HepG2 (cell line): Measurements from ENCODE around the gene TSPAN12. TPM values are rescaled to one million over a fixed set of nuclear protein-coding genes. Genes with fewer than 3 reads are reported as not detected.
A peak's percentile ranks its signal among the peaks of the same experiment; 100 is the strongest.

Experiments used
- ATAC-seq: fragments of 200-7000 bp; cut with Tn5 transposase; 3 replicates; pipeline ENCODE4 v1.9.1; 2020; ENCODE audit warnings: mild to moderate bottlenecking, moderate library complexity
- BruUV-seq: library from RNA; stranded (reverse); fragments of 400-500 nt; replicated peaks from 2 replicates; lab custom pipeline; 2021; lab: Mats Ljungman, UMichigan
- CTCF ChIA-PET: fragments of 300-600 bp; formaldehyde crosslinking; extraction: SDS; loops from one replicate; lab custom pipeline; 2021; ENCODE audit warnings: low total read pairs, inconsistent platforms, low intra/inter-chr PET ratio; lab: Yijun Ruan, JAX
- POLR2A ChIA-PET: fragments of 350-600 bp; sonication (Branson Sonifier 250); formaldehyde crosslinking; loops from one replicate; lab custom pipeline; 2020; ENCODE audit warnings: antibody characterized with exemption, inconsistent platforms; lab: Yijun Ruan, JAX
- DNase-seq: peaks from one replicate; pipeline ENCODE4 v3.0.0-alpha.2; 2015; ENCODE audit warnings: low spot score
- FAIRE-seq: peaks from 3 replicates; lab custom pipeline; 2011; peaks lifted over from hg19 to GRCh38; lab: Jason Lieb, UNC
- H2AFZ ChIP-seq: one replicate; pipeline ENCODE4 v1.6.1; 2011; ENCODE audit warnings: low read length, inconsistent platforms
- H3K27ac ChIP-seq: fragments of 300-600 bp; 3 replicates; pipeline ENCODE4 v1.8.0; 2011; ENCODE audit warnings: mixed run types, mild to moderate bottlenecking, mixed read lengths, low read length, inconsistent platforms; ENCODE audit not compliant: insufficient read depth; ENCODE audit errors: extremely low read length
- H3K27me3 ChIP-seq, 2 experiments: fragments of 200-600 bp in 1 of 2; 2 replicates in 1 of 2; 3 replicates in 1 of 2; pipeline versions ENCODE4 v1.6.0 to v1.8.0; 2011; ENCODE audit warnings: low read length in 2 of 2, mild to moderate bottlenecking in 2 of 2, moderate library complexity in 2 of 2, inconsistent platforms in 1 of 2; ENCODE audit not compliant: insufficient read depth in 2 of 2, control insufficient read depth in 1 of 2
- H3K36me3 ChIP-seq, 2 experiments: fragments of 200-600 bp in 1 of 2; replicated peaks in 1 of 2; 2 replicates in 1 of 2; 3 replicates in 1 of 2; pipeline versions ENCODE4 v1.5.1 to v1.8.0; 2011; ENCODE audit warnings: low read length in 2 of 2, inconsistent platforms in 1 of 2; ENCODE audit not compliant: insufficient read depth in 2 of 2, control insufficient read depth in 1 of 2
- H3K4me1 ChIP-seq: 2 replicates; pipeline ENCODE4 v1.5.1; 2012; ENCODE audit warnings: low read length, inconsistent platforms; ENCODE audit not compliant: insufficient read depth
- H3K4me2 ChIP-seq: 2 replicates; pipeline ENCODE4 v1.6.0; 2011; ENCODE audit warnings: low read depth, low read length, inconsistent platforms
- H3K4me3 ChIP-seq, 3 experiments: fragments of 200-600 bp in 1 of 3; sonication (generic), shearing (Covaris generic) in 1 of 3; replicated peaks in 1 of 3; 2 replicates each; pipeline ENCODE4 v1.5.1; 2011 to 2016; ENCODE audit warnings: low read length in 3 of 3, inconsistent platforms in 2 of 3, low read depth in 2 of 3, mild to moderate bottlenecking in 2 of 3, control low read depth in 1 of 3, mixed read lengths in 1 of 3; ENCODE audit not compliant: insufficient read depth in 1 of 3
- H3K79me2 ChIP-seq: one replicate; pipeline ENCODE4 v1.6.1; 2011; ENCODE audit warnings: low read length, inconsistent platforms; ENCODE audit not compliant: insufficient read depth
- H3K9ac ChIP-seq: 2 replicates; pipeline ENCODE4 v1.6.0; 2011; ENCODE audit warnings: mild to moderate bottlenecking, low read depth, low read length, inconsistent platforms; ENCODE audit not compliant: insufficient read depth
- H3K9me3 ChIP-seq: 2 replicates; pipeline ENCODE4 v1.5.1; 2012; ENCODE audit warnings: mild to moderate bottlenecking, low read length
- H4K20me1 ChIP-seq: 2 replicates; pipeline ENCODE4 v1.6.0; 2011; ENCODE audit warnings: inconsistent platforms, mild to moderate bottlenecking, low read length, moderate library complexity; ENCODE audit not compliant: insufficient read depth
- CBFB ChIP-seq: sonication (generic); formaldehyde crosslinking; IDR thresholded peaks from 2 replicates; pipeline ENCODE4 v1.4.0; 2020; ENCODE audit warnings: missing genetic modification reagents
- CBX5 ChIP-seq: sonication (generic); formaldehyde crosslinking; IDR thresholded peaks from 2 replicates; pipeline ENCODE4 v1.4.0; 2020; ENCODE audit warnings: missing genetic modification reagents, borderline replicate concordance
- CCAR2 ChIP-seq: fragments of 200-400 bp; formaldehyde crosslinking; optimal IDR thresholded peaks from 2 replicates; pipeline ENCODE3; 2018; ENCODE audit warnings: low read depth, mild to moderate bottlenecking, low read length, moderate library complexity
- DR1 ChIP-seq: sonication (generic); formaldehyde crosslinking; IDR thresholded peaks from 2 replicates; pipeline ENCODE4 v1.8.0; 2021; ENCODE audit warnings: mild to moderate bottlenecking, missing genetic modification reagents, inconsistent platforms
- GABPA ChIP-seq, 2 experiments: IDR thresholded peaks; 2 replicates each; pipeline ENCODE4 v1.6.1; 2011 to 2016; ENCODE audit warnings: low read depth in 2 of 2, low read length in 1 of 2, missing biosample characterization in 1 of 2, missing genetic modification characterization in 1 of 2
- KAT8 ChIP-seq: IDR thresholded peaks from 2 replicates; pipeline ENCODE4 v1.6.1; 2016; ENCODE audit warnings: missing genetic modification reagents, missing compliant biosample characterization
- KDM3A ChIP-seq: IDR thresholded peaks from 2 replicates; pipeline ENCODE4 v1.6.1; 2018; ENCODE audit warnings: low read depth, missing compliant biosample characterization
- KDM6A ChIP-seq: IDR thresholded peaks from 2 replicates; pipeline ENCODE4 v1.6.1; 2016; ENCODE audit warnings: low read depth
- PCBP2 ChIP-seq: fragments of 200-400 bp; formaldehyde crosslinking; optimal IDR thresholded peaks from 2 replicates; pipeline ENCODE3; 2018; ENCODE audit warnings: low read length, low read depth; ENCODE audit not compliant: poor library complexity, severe bottlenecking
- PPARG ChIP-seq: conservative IDR thresholded peaks from 2 replicates; pipeline ENCODE4 v1.6.1; 2016; ENCODE audit warnings: missing biosample characterization, missing genetic modification reagents
- ZNF143 ChIP-seq: sonication (generic); formaldehyde crosslinking; IDR thresholded peaks from 2 replicates; pipeline ENCODE4 v1.4.0; 2020; ENCODE audit warnings: missing genetic modification reagents
- ZNF160 ChIP-seq: sonication (generic); formaldehyde crosslinking; IDR thresholded peaks from 2 replicates; pipeline ENCODE4 v1.8.0; 2022; ENCODE audit warnings: mild to moderate bottlenecking, inconsistent platforms, missing genetic modification reagents
- ZNF546 ChIP-seq: sonication (generic); formaldehyde crosslinking; conservative IDR thresholded peaks from 2 replicates; pipeline ENCODE4 v1.8.1; 2023; ENCODE audit warnings: mild to moderate bottlenecking, missing genetic modification reagents
- ZNF572 ChIP-seq: sonication (generic); formaldehyde crosslinking; IDR thresholded peaks from 2 replicates; pipeline ENCODE4 v1.5.1; 2020; ENCODE audit warnings: mild to moderate bottlenecking, missing genetic modification reagents
- ZNF598 ChIP-seq: sonication (generic); formaldehyde crosslinking; IDR thresholded peaks from 2 replicates; pipeline ENCODE4 v1.5.1; 2020; ENCODE audit warnings: mild to moderate bottlenecking, missing genetic modification reagents, borderline replicate concordance
- ZNF724P ChIP-seq: sonication (generic); formaldehyde crosslinking; IDR thresholded peaks from 2 replicates; pipeline ENCODE4 v1.8.0; 2022; ENCODE audit warnings: missing genetic modification reagents, borderline replicate concordance
- ZNF749 ChIP-seq: sonication (generic); formaldehyde crosslinking; IDR thresholded peaks from 2 replicates; pipeline ENCODE4 v1.8.0; 2022; ENCODE audit warnings: mild to moderate bottlenecking, missing genetic modification reagents, moderate library complexity, borderline replicate concordance
- ZNF775 ChIP-seq: sonication (generic); formaldehyde crosslinking; IDR thresholded peaks from 2 replicates; pipeline ENCODE4 v1.4.0; 2020; ENCODE audit warnings: missing genetic modification reagents, mild to moderate bottlenecking, moderate library complexity, borderline replicate concordance
- ZNF816 ChIP-seq: sonication (generic); formaldehyde crosslinking; IDR thresholded peaks from 2 replicates; pipeline ENCODE4 v1.8.0; 2022; ENCODE audit warnings: missing genetic modification reagents, mild to moderate bottlenecking, borderline replicate concordance
- WGBS: methylation state at CpG from one replicate; pipeline ENCODE4 v1.1.6; 2017; ENCODE audit warnings: low lambda C conversion rate; 5-methylcytosine and 5-hydroxymethylcytosine counted together
- in situ Hi-C: cut with HindIII; loops from 2 replicates; pipeline ENCODE4 v1.10.0; 2017; ENCODE audit warnings: low pct_unique_long_range_greater_than_20kb; ENCODE audit not compliant: extremely low pct_ligation_motif_present
- intact Hi-C: fragments of 100-400 bp; cut with micrococcal nuclease; formaldehyde crosslinking; loops from one replicate; pipeline ENCODE4 v1.10.0; 2022; ENCODE audit not compliant: unreplicated experiment
- polyA plus RNA-seq, 8 experiments: library from polyadenylated mRNA; depleted of rRNA in 3 of 8; stranded (reverse) in 7 of 8; unstranded in 1 of 8; fragments of >200 nt; fragmentation: Illumina TruSeq in 4 of 8; extraction: Trizol in 4 of 8; gene quantifications; 2 replicates each; pipeline versions ENCODE4 v1.2.1 to v1.2.3, GENCODE V29; 2011 to 2016; ENCODE audit warnings: low read depth in 4 of 8, missing spikeins in 1 of 8, mixed read lengths in 1 of 8; ENCODE audit not compliant: insufficient read depth in 1 of 8
- total RNA-seq, 5 experiments: library from RNA; depleted of rRNA; stranded (reverse); fragments of >200 nt; fragmentation: Illumina TruSeq; extraction: Trizol; gene quantifications; 2 replicates each; pipeline ENCODE4 v1.2.3, GENCODE V29; 2016; ENCODE audit warnings: low read depth in 1 of 5
- TF ChIP-seq, protein P1 (sequence below): sonication (generic); formaldehyde crosslinking; IDR thresholded peaks from 2 replicates; pipeline ENCODE4 v1.9.0; 2021; ENCODE audit warnings: mild to moderate bottlenecking, missing genetic modification reagents

TSPAN12 gene
- total and polyA plus RNA-seq, 2 of the 13 experiments (the other 11 are each of a cell fraction or from before 2014, with no cell fraction given) = 0.48 to 0.95 TPM

DNA sequence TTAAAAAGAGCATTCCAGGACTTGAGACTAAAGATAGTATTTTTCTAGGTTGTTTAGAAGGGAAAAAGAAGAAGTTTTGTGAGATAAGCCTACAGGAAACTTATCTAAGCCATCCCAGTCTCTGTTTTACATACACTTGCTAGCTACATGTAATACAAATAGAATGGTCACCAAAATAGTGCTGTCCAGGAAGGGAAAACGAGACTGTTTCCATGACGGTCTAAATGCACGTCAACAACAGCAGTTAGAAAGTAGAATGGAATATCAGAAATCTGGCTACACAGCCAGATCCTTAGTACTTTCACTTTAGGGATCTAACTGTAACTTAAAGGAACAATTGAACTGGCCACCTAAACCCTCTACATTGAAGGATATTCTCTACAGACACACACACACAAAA lies 117.6 kb downstream of the TSPAN12 start:
- WGBS = 3% methylated on average over 3 of the region's 3 CpGs
- DNase-seq (no peak), FAIRE-seq (no peak), ATAC-seq (no peak)
- H3K79me2 ChIP-seq = no peaks in the 10 kb centered on the region
- no TSS peak for BruUV-seq
- ChIA-PET CTCF (no interaction called here), POLR2A (no interaction called here)
- TF ChIP-seq KDM3A (CRISPR knock-in tag) (no peak), ZNF143 (CRISPR knock-in tag) (no peak), GABPA (IDR thresholded peaks at IDR 0.05; ENCODE audit: low read depth, low read length) (no peak), GABPA (CRISPR knock-in tag; IDR thresholded peaks at IDR 0.05; ENCODE audit: low read depth) (no peak), ZNF546 (no peak), KDM6A (no peak), ZNF160 (CRISPR knock-in tag) (no peak), ZNF572 (CRISPR knock-in tag) (no peak), CBX5 (no peak), CCAR2 (no peak), PPARG (CRISPR knock-in tag) (no peak), CBFB (CRISPR knock-in tag) (no peak), ZNF749 (CRISPR knock-in tag) (no peak), ZNF724P (CRISPR knock-in tag) (no peak), ZNF816 (CRISPR knock-in tag) (no peak), ZNF598 (CRISPR knock-in tag) (no peak), KAT8 (CRISPR knock-in tag) (no peak), PCBP2 (no peak), DR1 (no peak), ZNF775 (no peak)
- TF ChIP-seq, protein P1, sequence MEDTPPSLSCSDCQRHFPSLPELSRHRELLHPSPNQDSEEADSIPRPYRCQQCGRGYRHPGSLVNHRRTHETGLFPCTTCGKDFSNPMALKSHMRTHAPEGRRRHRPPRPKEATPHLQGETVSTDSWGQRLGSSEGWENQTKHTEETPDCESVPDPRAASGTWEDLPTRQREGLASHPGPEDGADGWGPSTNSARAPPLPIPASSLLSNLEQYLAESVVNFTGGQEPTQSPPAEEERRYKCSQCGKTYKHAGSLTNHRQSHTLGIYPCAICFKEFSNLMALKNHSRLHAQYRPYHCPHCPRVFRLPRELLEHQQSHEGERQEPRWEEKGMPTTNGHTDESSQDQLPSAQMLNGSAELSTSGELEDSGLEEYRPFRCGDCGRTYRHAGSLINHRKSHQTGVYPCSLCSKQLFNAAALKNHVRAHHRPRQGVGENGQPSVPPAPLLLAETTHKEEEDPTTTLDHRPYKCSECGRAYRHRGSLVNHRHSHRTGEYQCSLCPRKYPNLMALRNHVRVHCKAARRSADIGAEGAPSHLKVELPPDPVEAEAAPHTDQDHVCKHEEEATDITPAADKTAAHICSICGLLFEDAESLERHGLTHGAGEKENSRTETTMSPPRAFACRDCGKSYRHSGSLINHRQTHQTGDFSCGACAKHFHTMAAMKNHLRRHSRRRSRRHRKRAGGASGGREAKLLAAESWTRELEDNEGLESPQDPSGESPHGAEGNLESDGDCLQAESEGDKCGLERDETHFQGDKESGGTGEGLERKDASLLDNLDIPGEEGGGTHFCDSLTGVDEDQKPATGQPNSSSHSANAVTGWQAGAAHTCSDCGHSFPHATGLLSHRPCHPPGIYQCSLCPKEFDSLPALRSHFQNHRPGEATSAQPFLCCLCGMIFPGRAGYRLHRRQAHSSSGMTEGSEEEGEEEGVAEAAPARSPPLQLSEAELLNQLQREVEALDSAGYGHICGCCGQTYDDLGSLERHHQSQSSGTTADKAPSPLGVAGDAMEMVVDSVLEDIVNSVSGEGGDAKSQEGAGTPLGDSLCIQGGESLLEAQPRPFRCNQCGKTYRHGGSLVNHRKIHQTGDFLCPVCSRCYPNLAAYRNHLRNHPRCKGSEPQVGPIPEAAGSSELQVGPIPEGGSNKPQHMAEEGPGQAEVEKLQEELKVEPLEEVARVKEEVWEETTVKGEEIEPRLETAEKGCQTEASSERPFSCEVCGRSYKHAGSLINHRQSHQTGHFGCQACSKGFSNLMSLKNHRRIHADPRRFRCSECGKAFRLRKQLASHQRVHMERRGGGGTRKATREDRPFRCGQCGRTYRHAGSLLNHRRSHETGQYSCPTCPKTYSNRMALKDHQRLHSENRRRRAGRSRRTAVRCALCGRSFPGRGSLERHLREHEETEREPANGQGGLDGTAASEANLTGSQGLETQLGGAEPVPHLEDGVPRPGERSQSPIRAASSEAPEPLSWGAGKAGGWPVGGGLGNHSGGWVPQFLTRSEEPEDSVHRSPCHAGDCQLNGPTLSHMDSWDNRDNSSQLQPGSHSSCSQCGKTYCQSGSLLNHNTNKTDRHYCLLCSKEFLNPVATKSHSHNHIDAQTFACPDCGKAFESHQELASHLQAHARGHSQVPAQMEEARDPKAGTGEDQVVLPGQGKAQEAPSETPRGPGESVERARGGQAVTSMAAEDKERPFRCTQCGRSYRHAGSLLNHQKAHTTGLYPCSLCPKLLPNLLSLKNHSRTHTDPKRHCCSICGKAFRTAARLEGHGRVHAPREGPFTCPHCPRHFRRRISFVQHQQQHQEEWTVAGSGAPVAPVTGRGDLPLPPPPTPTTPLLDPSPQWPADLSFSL (CRISPR knock-in tag) = no peak
- H3K4me1 ChIP-seq = no peaks in the 10 kb centered on the region
- H3K9ac ChIP-seq = no peak overlapping the region
- H3K4me2 ChIP-seq = 0 out of 2 replicates have a peak overlapping the region, but pooled peaks have one; percentile 4
- intact Hi-C loops = no loop called here
- H4K20me1 ChIP-seq = no peaks in the 10 kb centered on the region
- in situ Hi-C loops = no loop called here
- no peak overlapping the region for H3K27ac ChIP-seq
- H3K27me3 ChIP-seq = no peaks in the 10 kb centered on the region
- H3K4me3 ChIP-seq = no peak overlapping the region
- no peaks in the 10 kb centered on the region for H3K36me3 ChIP-seq
- H2AFZ ChIP-seq = peak overlapping the region; percentile 54
- no peaks in the 10 kb centered on the region for H3K9me3 ChIP-seq
